HepG2 (cell line): ENCODE data around the gene ANP32B. TPM values are rescaled to one million over a fixed set of nuclear protein-coding genes. Genes with fewer than 3 reads are reported as not detected.

ENCODE experiments used
- ATAC-seq: fragments of 200-7000 bp; cut with Tn5 transposase; 3 replicates; pipeline ENCODE4 v1.9.1; 2020; ENCODE audit warnings: mild to moderate bottlenecking, moderate library complexity
- BruUV-seq: library from RNA; stranded (reverse); fragments of 400-500 nt; replicated peaks from 2 replicates; lab custom pipeline; 2021; lab: Mats Ljungman, UMichigan
- CTCF ChIA-PET: fragments of 300-600 bp; formaldehyde crosslinking; extraction: SDS; loops from one replicate; lab custom pipeline; 2021; ENCODE audit warnings: low total read pairs, inconsistent platforms, low intra/inter-chr PET ratio; lab: Yijun Ruan, JAX
- POLR2A ChIA-PET: fragments of 350-600 bp; sonication (Branson Sonifier 250); formaldehyde crosslinking; loops from one replicate; lab custom pipeline; 2020; ENCODE audit warnings: antibody characterized with exemption, inconsistent platforms; lab: Yijun Ruan, JAX
- DNase-seq: peaks from one replicate; pipeline ENCODE4 v3.0.0-alpha.2; 2015; ENCODE audit warnings: low spot score
- FAIRE-seq: peaks from 3 replicates; lab custom pipeline; 2011; peaks lifted over from hg19 to GRCh38; lab: Jason Lieb, UNC
- H2AFZ ChIP-seq: one replicate; pipeline ENCODE4 v1.6.1; 2011; ENCODE audit warnings: low read length, inconsistent platforms
- H3K27ac ChIP-seq: fragments of 300-600 bp; 3 replicates; pipeline ENCODE4 v1.8.0; 2011; ENCODE audit warnings: mixed run types, mild to moderate bottlenecking, mixed read lengths, low read length, inconsistent platforms; ENCODE audit not compliant: insufficient read depth; ENCODE audit errors: extremely low read length
- H3K27me3 ChIP-seq, 2 experiments: fragments of 200-600 bp in 1 of 2; 2 replicates in 1 of 2; 3 replicates in 1 of 2; pipeline versions ENCODE4 v1.6.0 to v1.8.0; 2011; ENCODE audit warnings: low read length in 2 of 2, mild to moderate bottlenecking in 2 of 2, moderate library complexity in 2 of 2, inconsistent platforms in 1 of 2; ENCODE audit not compliant: insufficient read depth in 2 of 2, control insufficient read depth in 1 of 2
- H3K36me3 ChIP-seq, 2 experiments: fragments of 200-600 bp in 1 of 2; replicated peaks in 1 of 2; 2 replicates in 1 of 2; 3 replicates in 1 of 2; pipeline versions ENCODE4 v1.5.1 to v1.8.0; 2011; ENCODE audit warnings: low read length in 2 of 2, inconsistent platforms in 1 of 2; ENCODE audit not compliant: insufficient read depth in 2 of 2, control insufficient read depth in 1 of 2
- H3K4me1 ChIP-seq: 2 replicates; pipeline ENCODE4 v1.5.1; 2012; ENCODE audit warnings: low read length, inconsistent platforms; ENCODE audit not compliant: insufficient read depth
- H3K4me2 ChIP-seq: 2 replicates; pipeline ENCODE4 v1.6.0; 2011; ENCODE audit warnings: low read depth, low read length, inconsistent platforms
- H3K4me3 ChIP-seq, 3 experiments: fragments of 200-600 bp in 1 of 3; sonication (generic), shearing (Covaris generic) in 1 of 3; replicated peaks in 1 of 3; 2 replicates each; pipeline ENCODE4 v1.5.1; 2011 to 2016; ENCODE audit warnings: low read length in 3 of 3, inconsistent platforms in 2 of 3, low read depth in 2 of 3, mild to moderate bottlenecking in 2 of 3, control low read depth in 1 of 3, mixed read lengths in 1 of 3; ENCODE audit not compliant: insufficient read depth in 1 of 3
- H3K79me2 ChIP-seq: one replicate; pipeline ENCODE4 v1.6.1; 2011; ENCODE audit warnings: low read length, inconsistent platforms; ENCODE audit not compliant: insufficient read depth
- H3K9ac ChIP-seq: 2 replicates; pipeline ENCODE4 v1.6.0; 2011; ENCODE audit warnings: mild to moderate bottlenecking, low read depth, low read length, inconsistent platforms; ENCODE audit not compliant: insufficient read depth
- H3K9me3 ChIP-seq: 2 replicates; pipeline ENCODE4 v1.5.1; 2012; ENCODE audit warnings: mild to moderate bottlenecking, low read length
- H4K20me1 ChIP-seq: 2 replicates; pipeline ENCODE4 v1.6.0; 2011; ENCODE audit warnings: inconsistent platforms, mild to moderate bottlenecking, low read length, moderate library complexity; ENCODE audit not compliant: insufficient read depth
- FOSL2 ChIP-seq: sonication (generic); formaldehyde crosslinking; IDR thresholded peaks from 2 replicates; pipeline ENCODE4 v1.4.0; 2020; ENCODE audit warnings: missing genetic modification reagents
- GLI4 ChIP-seq: sonication (generic); formaldehyde crosslinking; IDR thresholded peaks from 2 replicates; pipeline ENCODE4 v1.5.1; 2020; ENCODE audit warnings: missing genetic modification reagents, mild to moderate bottlenecking, moderate library complexity, borderline replicate concordance
- HCFC1 ChIP-seq: fragments of 150-350 bp; IDR thresholded peaks from 2 replicates; pipeline ENCODE4 v1.6.1; 2014; ENCODE audit warnings: low read depth, low read length
- HNF4G ChIP-seq, 2 experiments: sonication (generic) in 1 of 2; formaldehyde crosslinking in 1 of 2; IDR thresholded peaks; 2 replicates each; pipeline versions ENCODE4 v1.4.0 to v1.6.1; 2011 to 2020; ENCODE audit warnings: borderline replicate concordance in 2 of 2, low read depth in 2 of 2, mild to moderate bottlenecking in 2 of 2, low read length in 1 of 2, missing genetic modification reagents in 1 of 2, moderate library complexity in 1 of 2
- KAT7 ChIP-seq: IDR thresholded peaks from 2 replicates; pipeline ENCODE4 v1.6.1; 2018; ENCODE audit warnings: borderline replicate concordance, missing compliant biosample characterization
- POLR2AphosphoS5 ChIP-seq: IDR thresholded peaks from 2 replicates; pipeline ENCODE4 v1.6.1; 2012; ENCODE audit warnings: low read depth, low read length
- RARG ChIP-seq: sonication (generic); formaldehyde crosslinking; IDR thresholded peaks from 2 replicates; pipeline ENCODE4 v1.4.0; 2020; ENCODE audit warnings: low read depth, mild to moderate bottlenecking, missing genetic modification reagents
- SMC3 ChIP-seq: IDR thresholded peaks from 2 replicates; pipeline ENCODE4 v1.6.1; 2011; ENCODE audit warnings: low read length, improper control_type of control experiment
- U2AF2 ChIP-seq: fragments of 200-400 bp; formaldehyde crosslinking; IDR thresholded peaks from 2 replicates; pipeline ENCODE4 v1.6.1; 2017; ENCODE audit warnings: low read depth, mild to moderate bottlenecking, low read length
- ZNF441 ChIP-seq: sonication (generic); formaldehyde crosslinking; IDR thresholded peaks from 2 replicates; pipeline ENCODE4 v1.7.0; 2021; ENCODE audit warnings: missing genetic modification reagents, borderline replicate concordance
- ZNF513 ChIP-seq: sonication (generic); formaldehyde crosslinking; conservative IDR thresholded peaks from 2 replicates; pipeline ENCODE4 v1.5.0; 2020; ENCODE audit warnings: missing genetic modification reagents
- ZNF598 ChIP-seq: sonication (generic); formaldehyde crosslinking; IDR thresholded peaks from 2 replicates; pipeline ENCODE4 v1.5.1; 2020; ENCODE audit warnings: mild to moderate bottlenecking, missing genetic modification reagents, borderline replicate concordance
- ZSCAN5A ChIP-seq: sonication (generic); formaldehyde crosslinking; IDR thresholded peaks from 2 replicates; pipeline ENCODE4 v1.8.0; 2022; ENCODE audit warnings: mild to moderate bottlenecking, missing genetic modification reagents, borderline replicate concordance
- WGBS: methylation state at CpG from one replicate; pipeline ENCODE4 v1.1.6; 2017; ENCODE audit warnings: low lambda C conversion rate; 5-methylcytosine and 5-hydroxymethylcytosine counted together
- in situ Hi-C: cut with HindIII; loops from 2 replicates; pipeline ENCODE4 v1.10.0; 2017; ENCODE audit warnings: low pct_unique_long_range_greater_than_20kb; ENCODE audit not compliant: extremely low pct_ligation_motif_present
- intact Hi-C: fragments of 100-400 bp; cut with micrococcal nuclease; formaldehyde crosslinking; loops from one replicate; pipeline ENCODE4 v1.10.0; 2022; ENCODE audit not compliant: unreplicated experiment
- polyA plus RNA-seq, 8 experiments: library from polyadenylated mRNA; depleted of rRNA in 3 of 8; stranded (reverse) in 7 of 8; unstranded in 1 of 8; fragments of >200 nt; fragmentation: Illumina TruSeq in 4 of 8; extraction: Trizol in 4 of 8; gene quantifications; 2 replicates each; pipeline versions ENCODE4 v1.2.1 to v1.2.3, GENCODE V29; 2011 to 2016; ENCODE audit warnings: low read depth in 4 of 8, missing spikeins in 1 of 8, mixed read lengths in 1 of 8; ENCODE audit not compliant: insufficient read depth in 1 of 8
- total RNA-seq, 5 experiments: library from RNA; depleted of rRNA; stranded (reverse); fragments of >200 nt; fragmentation: Illumina TruSeq; extraction: Trizol; gene quantifications; 2 replicates each; pipeline ENCODE4 v1.2.3, GENCODE V29; 2016; ENCODE audit warnings: low read depth in 1 of 5

ANP32B gene
- total and polyA plus RNA-seq, 2 of the 13 experiments (the other 11 are each of a cell fraction or from before 2014, with no cell fraction given) = 22.1 to 37.5 TPM

DNA sequence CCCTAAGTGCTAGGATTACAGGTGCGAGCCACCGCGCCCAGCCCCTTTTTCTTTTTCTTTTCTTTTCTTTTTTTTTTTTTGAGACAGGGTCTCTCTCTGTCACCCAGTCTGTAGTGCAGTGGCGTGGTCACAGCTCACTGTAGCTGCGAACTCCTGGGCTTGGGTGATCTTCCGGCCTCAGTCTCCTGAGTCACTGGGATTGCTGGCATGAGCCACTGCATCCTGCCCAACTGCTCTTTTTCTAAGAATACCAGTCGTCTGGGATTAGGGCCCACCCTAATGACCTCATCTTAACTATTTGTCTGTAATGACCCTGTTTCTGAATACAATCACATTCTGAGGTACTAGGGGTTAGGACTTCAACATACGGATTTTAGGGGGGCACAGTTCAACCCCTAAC, 39.3 kb downstream of the ANP32B start:
- H3K4me1 ChIP-seq = no peaks in the 10 kb centered on the region
- CTCF ChIA-PET = no interaction called here
- FAIRE-seq = no peak
- no peak overlapping the region for H3K9ac ChIP-seq
- intact Hi-C loops = no loop called here
- H2AFZ ChIP-seq = no peak overlapping the region
- no peak for DNase-seq
- no peak overlapping the region for H3K4me2 ChIP-seq
- in situ Hi-C loops = no loop called here
- no peak overlapping the region for H3K4me3 ChIP-seq
- peaks cover 8 to 18% of the 10 kb centered on the region in 2 experiments for H3K36me3 ChIP-seq
- ATAC-seq = no peak
- no peaks in the 10 kb centered on the region for H3K27me3 ChIP-seq
- no peak for TF ChIP-seq ZNF513 (CRISPR knock-in tag)
- no peak for TF ChIP-seq U2AF2
- TF ChIP-seq RARG = no peak
- no peak for TF ChIP-seq ZNF598 (CRISPR knock-in tag)
- TF ChIP-seq HNF4G (IDR thresholded peaks at IDR 0.05; ENCODE audit: borderline replicate concordance, low read depth, low read length) = no peak
- no peak for TF ChIP-seq HNF4G (CRISPR knock-in tag; IDR thresholded peaks at IDR 0.05; ENCODE audit: borderline replicate concordance, low read depth)
- no peak for TF ChIP-seq SMC3
- no peak for TF ChIP-seq ZSCAN5A (CRISPR knock-in tag)
- no peak for TF ChIP-seq KAT7 (CRISPR knock-in tag)
- TF ChIP-seq ZNF441 (CRISPR knock-in tag) = no peak
- TF ChIP-seq GLI4 (CRISPR knock-in tag) = no peak
- TF ChIP-seq FOSL2 = no peak
- TF ChIP-seq HCFC1 = no peak
- TF ChIP-seq POLR2AphosphoS5 = no peak
- H3K79me2 ChIP-seq = no peaks in the 10 kb centered on the region
- H3K27ac ChIP-seq = no peak overlapping the region
- no peaks in the 10 kb centered on the region for H4K20me1 ChIP-seq
- POLR2A ChIA-PET = no interaction called here
- H3K9me3 ChIP-seq = no peaks in the 10 kb centered on the region
- WGBS = 91% methylated on average over 8 of the region's 8 CpGs
- no TSS peak for BruUV-seq
